Vagina (tissue), 2 donors: ENCODE results near the gene RABGAP1L.

Experiments used
- CTCF ChIP-seq, 3 experiments: fragments of 450-650 bp in 2 of 3; fragments of 200-600 bp in 1 of 3; sonication (generic) in 1 of 3; IDR thresholded peaks; one replicate each; pipeline ENCODE4 v1.5.1; 2017 to 2019; ENCODE audit warnings: antibody characterized with exemption in 3 of 3, mild to moderate bottlenecking in 2 of 3, moderate library complexity in 2 of 3
- POLR2A ChIP-seq, 2 donors: fragments of 450-650 bp; IDR thresholded peaks; one replicate each; pipeline ENCODE4 v1.6.1; 2017; ENCODE audit warnings: antibody characterized with exemption in 2 of 2, mild to moderate bottlenecking in 2 of 2, moderate library complexity in 2 of 2
- POLR2AphosphoS5 ChIP-seq, 2 donors: sonication (generic); formaldehyde crosslinking; IDR thresholded peaks; one replicate each; pipeline ENCODE4 v1.9.0; 2017; ENCODE audit warnings: antibody characterized with exemption in 2 of 2, mild to moderate bottlenecking in 2 of 2, low read depth in 1 of 2; ENCODE audit not compliant: insufficient read depth in 1 of 2

- TF ChIP-seq CTCF (IDR thresholded peaks at IDR 0.05) = no peak
- TF ChIP-seq POLR2A (IDR thresholded peaks at IDR 0.05) = no peak
- no peak for TF ChIP-seq POLR2AphosphoS5 (IDR thresholded peaks at IDR 0.05; ENCODE audit: insufficient read depth in 1 of 2, low read depth in 1 of 2)
These were observed 495.2 kb downstream of the RABGAP1L start for GRCh38 chr1:174654560-174654959.
